Measurements from ENCODE around the gene FBLN1.

- TF ChIP-seq CTCF (IDR thresholded peaks at IDR 0.05) (no peak), CBFB (CRISPR knock-in tag; IDR thresholded peaks at IDR 0.05; ENCODE audit: low read depth) (no peak), GRHL2 (CRISPR knock-in tag; IDR thresholded peaks at IDR 0.05; ENCODE audit: insufficient replicate concordance, severe bottlenecking) (no peak), JUN (CRISPR knock-in tag; IDR thresholded peaks at IDR 0.05) (no peak), USF1 (CRISPR knock-in tag; IDR thresholded peaks at IDR 0.05) (no peak), ZNF263 (CRISPR knock-in tag; IDR thresholded peaks at IDR 0.05; ENCODE audit: low read depth) (no peak), ZNF138 (CRISPR knock-in tag; conservative IDR thresholded peaks at IDR 0.05) (no peak), FOXK1 (CRISPR knock-in tag; IDR thresholded peaks at IDR 0.05) (no peak), ZNF121 (CRISPR knock-in tag; IDR thresholded peaks at IDR 0.05) (no peak), E2F1 (CRISPR knock-in tag; IDR thresholded peaks at IDR 0.05) (no peak), MLX (CRISPR knock-in tag; IDR thresholded peaks at IDR 0.05) (no peak)
These were observed 6.1 kb downstream of the FBLN1 start for GRCh38 chr22:45508814-45509213.
